Subcutaneous adipose tissue (tissue), 4 donors: ENCODE results near the gene CUBN. TPM values are rescaled to one million over a fixed set of nuclear protein-coding genes. Genes with fewer than 3 reads are reported as not detected.

Experiments
- total RNA-seq, 4 donors: library from RNA; depleted of rRNA; stranded (reverse); fragments of >200 nt; gene quantifications; one replicate each; pipeline ENCODE4 v1.1.0, GENCODE V29; 2016
- TF ChIP-seq, protein P1 (sequence below): fragments of 450-650 bp; IDR thresholded peaks from one replicate; pipeline ENCODE4 v1.5.1; 2016; ENCODE audit warnings: low read depth, mild to moderate bottlenecking, control low read depth, antibody characterized with exemption, moderate library complexity

The CUBN gene
- total RNA-seq, 4 donors from 2014 or later: 1.9 to 6.6 (median 4.8) TPM

DNA sequence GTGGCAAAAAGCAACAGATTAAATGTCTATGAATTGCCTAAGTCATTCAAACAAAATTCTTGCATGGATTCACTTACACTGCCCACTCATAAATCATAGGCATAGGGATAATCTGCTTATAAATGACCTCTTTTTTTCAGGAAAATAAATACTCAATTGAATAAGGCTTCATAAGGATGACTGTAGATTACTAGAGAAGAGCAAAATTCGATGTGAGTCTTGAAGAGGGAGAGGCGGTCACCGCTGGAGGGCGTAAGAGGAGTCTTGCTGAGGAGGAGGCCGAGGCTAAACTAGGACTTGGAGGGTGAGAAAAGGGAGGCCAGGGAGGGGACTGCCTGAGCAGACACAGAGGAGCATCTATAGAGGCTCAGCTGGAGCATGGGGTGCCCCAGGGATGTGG lies 177.0 kb downstream of the CUBN start:
- TF ChIP-seq, protein P1, sequence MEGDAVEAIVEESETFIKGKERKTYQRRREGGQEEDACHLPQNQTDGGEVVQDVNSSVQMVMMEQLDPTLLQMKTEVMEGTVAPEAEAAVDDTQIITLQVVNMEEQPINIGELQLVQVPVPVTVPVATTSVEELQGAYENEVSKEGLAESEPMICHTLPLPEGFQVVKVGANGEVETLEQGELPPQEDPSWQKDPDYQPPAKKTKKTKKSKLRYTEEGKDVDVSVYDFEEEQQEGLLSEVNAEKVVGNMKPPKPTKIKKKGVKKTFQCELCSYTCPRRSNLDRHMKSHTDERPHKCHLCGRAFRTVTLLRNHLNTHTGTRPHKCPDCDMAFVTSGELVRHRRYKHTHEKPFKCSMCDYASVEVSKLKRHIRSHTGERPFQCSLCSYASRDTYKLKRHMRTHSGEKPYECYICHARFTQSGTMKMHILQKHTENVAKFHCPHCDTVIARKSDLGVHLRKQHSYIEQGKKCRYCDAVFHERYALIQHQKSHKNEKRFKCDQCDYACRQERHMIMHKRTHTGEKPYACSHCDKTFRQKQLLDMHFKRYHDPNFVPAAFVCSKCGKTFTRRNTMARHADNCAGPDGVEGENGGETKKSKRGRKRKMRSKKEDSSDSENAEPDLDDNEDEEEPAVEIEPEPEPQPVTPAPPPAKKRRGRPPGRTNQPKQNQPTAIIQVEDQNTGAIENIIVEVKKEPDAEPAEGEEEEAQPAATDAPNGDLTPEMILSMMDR: no peak

- TF ChIP-seq, protein P1: no peak
These were observed 177.5 kb downstream of the CUBN start for GRCh38 chr10:16952080-16952479.

DNA sequence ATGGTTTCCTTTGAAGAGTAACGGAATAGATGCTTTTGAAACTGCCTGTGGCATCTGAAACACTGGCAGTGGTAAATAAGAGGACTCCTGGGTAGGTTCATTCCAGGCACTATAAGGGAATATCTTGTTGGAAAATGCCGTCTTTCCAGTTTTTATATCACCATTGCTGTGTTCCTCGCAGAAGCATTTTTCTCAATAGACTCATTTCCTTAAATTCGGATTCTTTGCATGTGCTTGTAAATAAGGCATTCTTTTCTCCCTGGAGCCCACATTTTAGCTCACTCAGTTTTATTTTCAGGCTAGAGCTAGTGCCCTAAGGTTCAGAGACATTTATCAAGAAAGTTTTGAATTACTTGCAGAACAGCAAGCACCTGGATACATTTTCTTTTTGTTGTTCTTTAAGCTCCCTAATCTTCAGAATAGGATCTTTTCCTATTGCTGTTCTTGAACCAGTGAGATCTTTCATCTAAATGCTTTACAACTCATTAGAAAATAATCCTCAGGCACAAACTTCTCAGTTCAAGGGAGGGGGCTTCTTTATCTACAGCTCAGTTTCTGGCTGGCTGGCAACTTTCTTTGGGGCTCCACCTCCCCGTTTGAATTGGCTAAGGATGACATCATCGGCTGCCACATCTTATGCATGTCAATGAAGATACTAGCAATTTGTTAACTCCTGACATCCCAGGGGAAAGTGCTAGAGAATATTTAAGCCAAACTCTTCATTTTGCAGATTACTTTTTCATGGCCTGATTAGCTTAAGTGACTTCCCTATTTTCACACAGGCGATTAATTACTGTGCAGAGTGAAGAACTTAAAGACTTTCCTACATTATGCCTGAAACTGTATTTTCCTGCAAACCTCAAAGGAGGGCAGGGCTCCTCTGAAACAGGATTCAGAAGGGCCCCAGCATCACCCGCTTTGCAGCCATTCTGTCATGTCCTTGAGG lies 178.7 kb downstream of the CUBN start:
- TF ChIP-seq, protein P1: no peak

- TF ChIP-seq, protein P1: no peak
These were observed 179.8 kb downstream of the CUBN start for GRCh38 chr10:16949816-16950215.

- TF ChIP-seq, protein P1: no peak
These were observed 181.2 kb downstream of the CUBN start for GRCh38 chr10:16948361-16948760.

GRCh38 chr10:16947069-16947468 lies 182.5 kb downstream of the CUBN start:
- TF ChIP-seq, protein P1: no peak

DNA sequence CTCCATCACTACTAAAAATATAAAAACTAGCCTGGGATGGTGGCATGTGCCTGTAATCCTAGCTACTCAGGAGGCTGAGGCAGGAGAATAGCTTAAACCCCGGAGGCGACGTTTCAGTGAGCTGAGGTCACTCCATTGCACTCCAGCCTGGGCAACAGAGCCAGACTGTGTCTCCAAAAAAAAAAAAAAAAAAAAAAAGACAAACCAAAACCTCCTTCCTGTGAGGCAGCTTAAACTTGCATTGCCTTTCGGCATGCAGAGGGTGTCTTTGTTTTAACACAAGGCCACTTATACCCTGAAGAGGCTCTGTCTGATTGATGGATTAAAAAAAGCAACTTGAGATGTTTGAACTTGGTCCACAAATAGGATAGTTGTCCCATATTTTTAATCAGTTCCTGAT lies 184.0 kb downstream of the CUBN start:
- TF ChIP-seq, protein P1: no peak
